ENCODE results near the gene C10orf67. TPM values are rescaled to one million over a fixed set of nuclear protein-coding genes. Genes with fewer than 3 reads are reported as not detected.
A peak's percentile ranks its signal among the peaks of the same experiment; 100 is the strongest.

The C10orf67 gene
- total and polyA plus RNA-seq, 9 of the 15 experiments (the other 6 are each of a cell fraction or from before 2014, with no cell fraction given), result not detected

DNA sequence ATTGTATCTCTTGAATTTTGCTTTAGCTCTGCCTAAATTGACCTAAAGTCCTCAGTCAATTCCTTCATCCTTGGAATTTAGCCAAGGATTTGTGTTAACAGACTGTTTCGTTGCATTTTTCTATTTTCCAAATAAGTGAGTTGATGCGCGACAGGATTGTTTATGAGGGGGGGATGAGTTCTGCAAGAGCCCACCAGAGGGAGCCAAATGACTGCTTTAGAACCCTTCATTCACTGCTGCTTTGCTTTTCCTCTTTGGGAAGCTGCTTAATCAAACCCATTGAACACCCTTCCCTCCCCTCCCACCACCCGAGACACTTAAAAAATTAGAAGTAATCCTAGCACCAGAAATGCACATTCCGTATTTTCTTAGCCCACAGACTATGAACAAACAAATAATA lies 186.2 kb downstream of the C10orf67 start (continued):
- TF ChIP-seq, protein P1, sequence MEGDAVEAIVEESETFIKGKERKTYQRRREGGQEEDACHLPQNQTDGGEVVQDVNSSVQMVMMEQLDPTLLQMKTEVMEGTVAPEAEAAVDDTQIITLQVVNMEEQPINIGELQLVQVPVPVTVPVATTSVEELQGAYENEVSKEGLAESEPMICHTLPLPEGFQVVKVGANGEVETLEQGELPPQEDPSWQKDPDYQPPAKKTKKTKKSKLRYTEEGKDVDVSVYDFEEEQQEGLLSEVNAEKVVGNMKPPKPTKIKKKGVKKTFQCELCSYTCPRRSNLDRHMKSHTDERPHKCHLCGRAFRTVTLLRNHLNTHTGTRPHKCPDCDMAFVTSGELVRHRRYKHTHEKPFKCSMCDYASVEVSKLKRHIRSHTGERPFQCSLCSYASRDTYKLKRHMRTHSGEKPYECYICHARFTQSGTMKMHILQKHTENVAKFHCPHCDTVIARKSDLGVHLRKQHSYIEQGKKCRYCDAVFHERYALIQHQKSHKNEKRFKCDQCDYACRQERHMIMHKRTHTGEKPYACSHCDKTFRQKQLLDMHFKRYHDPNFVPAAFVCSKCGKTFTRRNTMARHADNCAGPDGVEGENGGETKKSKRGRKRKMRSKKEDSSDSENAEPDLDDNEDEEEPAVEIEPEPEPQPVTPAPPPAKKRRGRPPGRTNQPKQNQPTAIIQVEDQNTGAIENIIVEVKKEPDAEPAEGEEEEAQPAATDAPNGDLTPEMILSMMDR (IDR thresholded peaks at IDR 0.05 in 2 of 3, conservative IDR thresholded peaks at IDR 0.05 in 1 of 3; ENCODE audit: insufficient read depth in 2 of 3, low read depth in 1 of 3, low read length in 3 of 3), result peak; percentile 83 to 89 (median 83)

DNA sequence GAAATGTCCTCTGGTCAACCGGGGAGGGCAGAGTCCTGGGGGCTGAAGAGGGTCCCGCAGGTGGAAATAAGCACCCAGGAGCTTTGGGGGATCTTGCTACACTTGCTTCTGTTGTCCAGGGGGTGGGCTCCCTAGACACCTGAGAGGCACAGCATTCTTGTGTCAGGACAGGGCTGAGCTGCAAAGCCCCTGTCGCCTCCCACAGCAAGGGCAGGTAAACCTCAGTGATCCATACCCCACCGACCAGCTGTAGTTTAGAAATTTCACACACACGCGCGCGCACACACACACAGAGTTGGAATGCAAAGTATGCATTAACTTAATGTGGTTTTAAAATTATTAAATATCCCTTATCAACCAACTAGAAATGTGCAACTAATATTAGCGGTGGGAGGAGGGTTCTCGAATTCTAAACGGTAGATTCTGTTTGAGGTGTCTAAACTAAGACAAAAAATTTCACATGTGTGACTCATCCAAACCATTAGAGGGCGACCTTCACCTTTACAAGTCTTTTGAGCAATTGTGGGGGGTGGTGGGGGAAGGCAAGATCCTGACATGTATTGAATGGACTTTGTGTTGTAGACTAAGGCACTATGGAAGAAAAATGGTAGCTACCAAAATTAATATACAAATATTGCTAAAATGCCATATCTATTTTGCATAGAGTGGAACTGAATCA lies 186.8 kb downstream of the C10orf67 start:
- CTCF ChIA-PET (ENCODE audit: low intra/inter-chr PET ratio), result interaction anchor here (0.5 to 3.2 kb wide), 6 partner anchors 31 to 1039 kb away, joined by 3 to 27 read pairs (median 4); no protein-coding TSS in a partner anchor
- peak; percentile 51 to 56 (median 55) for DNase-seq (ENCODE audit: extremely low read depth in 1 of 4, low spot score in 3 of 4)
- TF ChIP-seq, protein P2, sequence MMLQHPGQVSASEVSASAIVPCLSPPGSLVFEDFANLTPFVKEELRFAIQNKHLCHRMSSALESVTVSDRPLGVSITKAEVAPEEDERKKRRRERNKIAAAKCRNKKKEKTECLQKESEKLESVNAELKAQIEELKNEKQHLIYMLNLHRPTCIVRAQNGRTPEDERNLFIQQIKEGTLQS (IDR thresholded peaks at IDR 0.05), result peak; percentile 36; the same call in 1 of the 2 replicates
- TF ChIP-seq, protein P2 (CRISPR knock-in tag; conservative IDR thresholded peaks at IDR 0.05), result no peak
- TF ChIP-seq NONO (IDR thresholded peaks at IDR 0.05; ENCODE audit: low read depth in 2 of 2, low read length in 1 of 2), result no peak
- no peak for TF ChIP-seq TCFL5 (CRISPR knock-in tag; conservative IDR thresholded peaks at IDR 0.05)
- TF ChIP-seq JUND (IDR thresholded peaks at IDR 0.05; ENCODE audit: borderline replicate concordance, low read depth, low read length), result 0 out of 2 replicates have a peak, but pooled peaks have one; percentile 28
- TF ChIP-seq JUND (tag; IDR thresholded peaks at IDR 0.05; ENCODE audit: borderline replicate concordance, low read depth, low read length), result peak; percentile 25; the same call in 1 of the 3 replicates
- TF ChIP-seq, protein P1 (IDR thresholded peaks at IDR 0.05 in 2 of 3, conservative IDR thresholded peaks at IDR 0.05 in 1 of 3; ENCODE audit: insufficient read depth in 2 of 3, low read depth in 1 of 3, low read length in 3 of 3), result peak in 2 of 3 experiments; percentile 54 to 57; a peak in 3 of 6 replicates
- peak; percentile 49 for TF ChIP-seq FOSL1 (tag; conservative IDR thresholded peaks at IDR 0.05)
- TF ChIP-seq, protein P3, sequence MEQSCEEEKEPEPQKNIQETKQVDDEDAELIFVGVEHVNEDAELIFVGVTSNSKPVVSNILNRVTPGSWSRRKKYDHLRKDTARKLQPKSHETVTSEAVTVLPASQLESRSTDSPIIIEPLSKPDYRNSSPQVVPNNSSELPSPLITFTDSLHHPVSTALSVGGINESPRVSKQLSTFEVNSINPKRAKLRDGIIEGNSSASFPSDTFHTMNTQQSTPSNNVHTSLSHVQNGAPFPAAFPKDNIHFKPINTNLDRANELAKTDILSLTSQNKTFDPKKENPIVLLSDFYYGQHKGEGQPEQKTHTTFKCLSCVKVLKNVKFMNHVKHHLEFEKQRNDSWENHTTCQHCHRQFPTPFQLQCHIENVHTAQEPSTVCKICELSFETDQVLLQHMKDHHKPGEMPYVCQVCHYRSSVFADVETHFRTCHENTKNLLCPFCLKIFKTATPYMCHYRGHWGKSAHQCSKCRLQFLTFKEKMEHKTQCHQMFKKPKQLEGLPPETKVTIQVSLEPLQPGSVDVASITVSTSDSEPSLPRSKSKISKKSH (CRISPR knock-in tag; IDR thresholded peaks at IDR 0.05), result no peak
- TF ChIP-seq ZFP36 (IDR thresholded peaks at IDR 0.05; ENCODE audit: low read depth, low read length, partially characterized antibody), result no peak

More for the DNA sequence above, 186.8 kb downstream of the C10orf67 start:
- Histone ChIP-seq H3K4me3 (no peak overlapping the region), H3K27me3 (ENCODE audit: control insufficient read depth in 2 of 2, insufficient read depth in 2 of 2, low read length in 2 of 2) (peaks cover 3 to 28% of the 10 kb centered on the region in 2 experiments; a peak in 4 of 5 replicates), H4K20me1 (replicated peaks; ENCODE audit: control insufficient read depth, insufficient read depth, low read length) (no peaks in the 10 kb centered on the region; the same call in 1 of the 2 replicates), H3K27ac (ENCODE audit: extremely low read depth, low read depth, low read length) (no peak overlapping the region), H3K9me1 (ENCODE audit: control insufficient read depth, insufficient read depth, low read length) (no peaks in the 10 kb centered on the region), H3K4me2 (ENCODE audit: insufficient read depth, low read length) (peak overlapping the region; percentile 44), H3K4me1 (replicated peaks in 1 of 2; ENCODE audit: control insufficient read depth in 2 of 2, insufficient read depth in 2 of 2, low read length in 2 of 2) (peaks cover 0 to 2% of the 10 kb centered on the region in 2 experiments; a peak in 2 of 5 replicates), H3K79me2 (ENCODE audit: control insufficient read depth, insufficient read depth, low read length) (no peaks in the 10 kb centered on the region), H3K9ac (ENCODE audit: insufficient read depth in 1 of 2, low read depth in 2 of 2, low read length in 2 of 2) (peak overlapping the region in 1 of 2 experiments; percentile 35; a peak in 2 of 4 replicates), H3K9me3 (replicated peaks; ENCODE audit: control insufficient read depth, insufficient read depth, low read depth, low read length) (no peaks in the 10 kb centered on the region), H3K36me3 (ENCODE audit: control insufficient read depth, insufficient read depth, low read length) (no peaks in the 10 kb centered on the region), H2AFZ (ENCODE audit: low read depth, low read length) (peak overlapping the region; percentile 53; the same call in 1 of the 2 replicates)
- POLR2A ChIA-PET, result interaction anchor here (0.8 to 1.0 kb wide), 3 partner anchors 9 to 12 kb away, joined by 3 read pairs; no protein-coding TSS in a partner anchor
- FAIRE-seq (no peak), ATAC-seq (peak; percentile 91)
- intact Hi-C loops (cut with micrococcal nuclease), result loop anchor here (2.0 to 10.0 kb wide), 5 partner anchors 377 to 1344 kb away; no protein-coding TSS in a partner anchor
- in situ Hi-C loops (cut with MboI), result loop anchor here (5.0 to 25.0 kb wide), 2 partner anchors 134 to 1354 kb away; no protein-coding TSS in a partner anchor
- WGBS (ENCODE audit: insufficient coverage, low coverage, missing lambda C conversion rate), result 38% methylated on average over 12 of the region's 12 CpGs
- no TSS peak for BruUV-seq (replicated peaks)

Data from K562 (cell line).